HUDEP-2 (cell line): ENCODE measurements around the gene ENOX2.
"Not testable (repeated sequence)": the region's sequence is repeated elsewhere in the genome, so short reads cannot be mapped to it uniquely, and the experiment has no call there.

Source experiments
- DNase-seq, 76 experiments: peaks; one replicate each; lab custom pipeline; 2025; ENCODE audit not compliant: unreplicated experiment in 76 of 76; lab: John Stamatoyannopoulos, UW

The ENOX2 gene

DNA sequence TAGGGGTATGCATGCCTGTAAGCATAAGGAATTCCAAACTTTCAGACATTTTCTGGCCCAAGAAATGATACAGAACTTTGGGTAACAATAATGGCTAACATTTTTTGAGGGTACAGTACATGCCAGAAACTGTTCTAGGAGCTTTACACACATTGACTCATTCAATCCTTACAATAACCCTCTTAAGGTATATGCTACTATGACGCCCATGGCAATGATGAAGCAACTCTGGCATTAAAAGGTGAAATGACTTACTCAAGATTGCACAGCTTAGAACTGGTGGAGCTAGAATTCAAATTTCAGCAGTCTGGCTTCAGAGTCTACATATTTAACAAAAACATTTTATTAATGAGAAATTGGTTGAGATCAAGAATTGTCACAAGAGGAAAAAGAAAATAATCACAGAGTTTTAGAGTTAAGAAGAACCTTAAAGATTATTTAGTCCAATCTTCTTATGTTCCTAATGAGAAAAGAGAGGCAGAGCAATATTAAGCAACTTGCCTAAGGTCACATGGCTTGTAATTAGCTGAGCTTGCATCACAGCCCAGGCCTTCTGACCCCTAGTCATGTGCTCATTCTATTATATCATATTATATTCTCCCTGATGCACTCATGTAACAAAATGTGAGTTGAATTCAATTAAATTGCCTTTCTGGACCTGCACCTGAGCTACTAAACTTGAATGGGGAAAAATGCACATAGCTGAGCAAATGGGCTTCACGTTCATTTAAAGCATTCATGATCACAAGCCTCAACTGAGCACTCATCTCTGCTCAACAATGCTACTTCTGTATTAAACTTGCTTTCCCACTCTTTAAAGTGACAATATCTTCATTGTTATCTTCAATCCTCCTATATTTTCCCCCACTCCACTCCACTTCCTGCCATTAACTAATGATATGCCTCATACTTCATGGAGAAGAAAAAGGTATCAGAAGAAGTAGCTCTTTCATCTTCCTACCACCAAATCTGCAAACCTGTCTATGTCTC is 73.2 kb downstream of the ENOX2 start:
- no peak for DNase-seq

GRCh38 chrX:130828641-130829040 is 74.4 kb downstream of the ENOX2 start:
- DNase-seq, result no peak

GRCh38 chrX:130827648-130828047 is 75.4 kb downstream of the ENOX2 start:
- DNase-seq, result no peak

GRCh38 chrX:130826249-130826648 is 76.8 kb downstream of the ENOX2 start:
- no peak for DNase-seq

- no peak for DNase-seq
Measured at GRCh38 chrX:130825525-130825924, 77.5 kb downstream of the ENOX2 start.

- DNase-seq, result not testable (repeated sequence)
Measured at GRCh38 chrX:130819367-130819766, 83.6 kb downstream of the ENOX2 start.

GRCh38 chrX:130813932-130814331 is 89.1 kb downstream of the ENOX2 start:
- not testable (repeated sequence) for DNase-seq

GRCh38 chrX:130810561-130810960 is 92.4 kb downstream of the ENOX2 start:
- no peak for DNase-seq

DNA sequence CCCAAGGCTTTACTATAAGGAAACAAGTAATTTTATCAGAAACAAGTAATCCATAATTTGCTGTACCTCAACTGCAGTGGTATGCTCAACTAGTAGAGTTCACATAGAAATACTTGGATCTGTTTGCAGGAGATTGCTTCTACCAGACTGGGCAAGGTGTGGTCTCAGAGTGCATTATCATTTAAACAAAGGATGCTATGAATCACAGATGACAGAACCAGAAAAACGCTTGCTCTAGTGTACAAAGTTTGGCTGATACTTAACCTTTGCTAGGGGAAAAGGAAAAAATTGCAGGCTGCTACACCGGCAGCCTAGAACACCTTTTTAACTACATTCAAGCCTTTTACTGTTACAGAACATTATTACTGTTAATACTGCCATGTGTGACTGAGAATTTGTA is 97.1 kb downstream of the ENOX2 start:
- DNase-seq, result no peak

GRCh38 chrX:130803537-130803936 is 99.5 kb downstream of the ENOX2 start:
- DNase-seq, result no peak

DNA sequence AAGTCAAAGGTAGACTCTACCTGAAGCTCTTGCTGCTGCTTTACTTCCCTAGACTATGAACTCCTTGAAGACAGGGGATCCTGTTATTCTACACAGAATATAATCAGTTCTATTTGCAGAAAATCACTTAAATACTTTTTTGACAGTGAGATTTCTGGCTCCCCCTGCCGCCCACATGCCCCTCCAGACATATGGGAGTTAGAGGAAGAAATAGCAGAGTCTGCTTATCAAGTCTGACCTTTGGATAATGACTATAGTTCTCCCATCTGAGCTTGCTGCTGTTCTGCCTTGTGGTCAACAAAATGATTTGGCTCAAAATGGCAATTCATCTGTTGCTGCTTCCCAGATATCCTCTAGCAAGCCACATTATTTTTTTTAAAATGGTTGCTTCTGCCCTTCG is 101.1 kb downstream of the ENOX2 start:
- DNase-seq, result no peak

GRCh38 chrX:130799393-130799792 is 103.6 kb downstream of the ENOX2 start:
- DNase-seq, result no peak

DNA sequence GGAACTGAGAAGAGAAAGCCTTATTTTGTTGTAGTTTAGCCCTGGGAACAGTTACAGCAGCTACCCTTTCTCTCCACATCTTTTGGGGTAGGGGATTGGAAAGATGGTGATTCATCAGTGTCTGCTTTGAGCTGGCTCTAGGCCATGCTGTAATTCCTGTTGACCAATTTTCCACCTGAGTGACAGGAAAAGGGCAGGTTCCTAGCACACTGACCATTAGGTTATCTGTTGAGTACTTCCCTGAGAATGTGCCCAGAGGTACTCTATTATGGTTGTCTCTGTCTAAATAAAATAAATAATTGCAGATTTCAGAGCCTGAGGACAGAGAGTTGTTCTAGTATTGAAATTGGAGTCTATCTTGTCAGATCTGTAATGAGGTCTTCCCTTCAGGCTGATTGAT is 109.0 kb downstream of the ENOX2 start:
- no peak for DNase-seq

DNA sequence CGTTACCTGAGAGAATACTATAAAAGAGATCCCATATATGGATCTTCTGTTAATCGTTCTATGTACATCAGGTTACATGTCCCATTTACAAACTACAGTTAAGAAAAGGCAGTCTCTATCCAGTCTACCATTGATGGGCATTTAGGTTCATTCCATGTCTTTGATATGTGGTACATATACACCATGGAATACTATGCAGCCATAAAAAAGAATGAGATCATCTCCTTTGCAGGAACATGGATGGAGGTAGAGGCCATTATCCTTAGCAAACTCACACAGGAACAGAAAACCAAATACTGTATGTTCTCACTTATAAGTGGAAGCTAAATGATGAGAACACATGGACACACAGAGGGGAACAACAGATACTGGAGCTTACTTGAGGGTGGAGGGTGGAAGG is 111.1 kb downstream of the ENOX2 start:
- not testable (repeated sequence) for DNase-seq

DNA sequence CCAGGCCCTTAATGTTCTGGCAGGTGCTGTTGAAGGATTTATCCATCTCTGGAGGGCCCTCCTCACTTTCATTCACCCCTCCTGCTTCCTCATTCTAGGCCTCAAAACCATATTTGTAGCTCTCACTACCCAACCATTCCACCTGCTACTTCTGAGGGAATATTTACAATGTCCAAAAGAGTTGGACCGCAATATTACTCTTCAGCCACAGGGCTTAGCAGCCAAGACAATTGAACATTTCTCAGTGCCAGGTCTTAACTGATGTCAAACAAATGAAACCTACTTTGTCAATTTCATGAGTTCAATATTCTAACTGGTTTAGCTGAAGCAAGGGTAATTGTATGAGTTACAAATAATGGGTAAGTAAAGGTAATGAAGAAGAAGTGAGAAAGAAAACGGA is 113.2 kb downstream of the ENOX2 start:
- DNase-seq, result no peak

- no peak for DNase-seq
Measured at GRCh38 chrX:130788786-130789581, 114.0 kb downstream of the ENOX2 start.

GRCh38 chrX:130786030-130786429 is 117.0 kb downstream of the ENOX2 start:
- DNase-seq, result no peak

DNA sequence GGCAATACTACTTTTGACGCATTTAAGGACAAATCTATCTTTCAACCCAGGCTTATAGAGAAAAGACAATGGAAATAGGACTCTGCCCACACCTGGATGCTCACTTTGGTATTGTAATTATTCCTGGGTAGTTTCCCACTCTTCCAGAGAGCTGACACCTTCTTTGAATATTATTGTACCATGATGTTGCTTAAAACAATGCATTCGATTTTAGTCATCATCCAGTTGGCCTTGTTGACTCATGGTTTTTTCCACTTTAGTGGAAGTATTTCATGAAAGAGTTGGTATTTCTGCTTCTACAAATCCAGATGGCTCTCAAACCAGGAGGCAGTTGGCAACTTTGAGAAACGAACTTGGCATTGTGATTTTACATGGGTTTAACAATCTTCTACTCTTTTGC is 124.2 kb downstream of the ENOX2 start:
- DNase-seq, result no peak

DNA sequence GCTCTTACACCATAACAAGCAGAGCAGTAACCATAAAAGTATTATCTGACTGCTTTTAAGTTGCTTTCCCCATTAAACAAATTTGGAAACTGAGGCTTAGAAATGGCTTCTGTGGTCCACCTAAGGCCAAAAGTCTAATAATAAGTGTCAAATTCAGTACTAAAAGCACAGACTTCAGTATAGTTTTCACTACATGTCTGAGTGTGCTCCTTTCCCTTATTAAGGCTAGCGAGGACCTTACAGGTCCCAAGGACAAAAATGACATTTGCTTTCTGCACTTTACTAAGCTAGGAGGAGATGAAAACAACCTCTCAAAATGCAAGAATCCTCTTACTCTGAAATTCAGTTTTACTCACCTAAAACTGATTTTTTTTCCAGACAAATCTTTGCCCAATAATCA is 127.2 kb downstream of the ENOX2 start:
- DNase-seq, result no peak

- DNase-seq, result no peak
Measured at GRCh38 chrX:130772776-130773143, 130.2 kb downstream of the ENOX2 start.

DNA sequence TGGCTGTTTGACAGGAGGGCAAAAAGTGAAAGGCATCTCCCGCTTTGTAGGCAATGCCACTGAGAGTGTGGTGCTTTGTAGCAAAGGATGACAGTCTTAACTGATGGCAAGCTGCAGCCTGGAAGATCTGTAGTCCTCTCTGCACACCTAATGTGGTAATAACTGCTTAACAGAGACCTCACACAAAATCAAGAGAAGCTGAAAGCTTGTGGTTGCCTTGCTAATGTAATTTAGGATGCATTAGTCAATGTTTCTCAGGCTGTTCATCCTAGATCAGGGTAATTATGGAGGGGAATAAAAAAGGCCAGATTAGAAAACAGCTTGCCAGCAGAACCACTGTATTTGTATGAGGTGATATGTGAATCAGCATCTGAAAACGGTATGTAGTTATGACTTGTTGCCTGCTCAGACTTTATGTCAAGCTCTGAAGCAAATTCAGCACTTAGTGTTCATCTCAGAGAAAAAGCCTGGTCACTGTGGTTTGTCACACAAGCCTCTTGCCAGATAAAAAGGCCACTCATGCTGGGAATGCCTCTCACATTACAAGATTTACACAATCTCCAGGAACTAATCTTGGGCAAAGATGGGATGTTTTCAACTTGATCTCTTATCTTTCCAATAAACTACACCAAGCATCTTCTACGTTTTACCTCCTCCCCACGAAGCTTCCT is 130.8 kb downstream of the ENOX2 start:
- DNase-seq, result no peak
